ENCODE data around the gene CCDC137. TPM values are rescaled to one million over a fixed set of nuclear protein-coding genes. Genes with fewer than 3 reads are reported as not detected.

Gene CCDC137
- polyA plus RNA-seq, 1 donor from 2014 or later, result 12.2 TPM

DNA sequence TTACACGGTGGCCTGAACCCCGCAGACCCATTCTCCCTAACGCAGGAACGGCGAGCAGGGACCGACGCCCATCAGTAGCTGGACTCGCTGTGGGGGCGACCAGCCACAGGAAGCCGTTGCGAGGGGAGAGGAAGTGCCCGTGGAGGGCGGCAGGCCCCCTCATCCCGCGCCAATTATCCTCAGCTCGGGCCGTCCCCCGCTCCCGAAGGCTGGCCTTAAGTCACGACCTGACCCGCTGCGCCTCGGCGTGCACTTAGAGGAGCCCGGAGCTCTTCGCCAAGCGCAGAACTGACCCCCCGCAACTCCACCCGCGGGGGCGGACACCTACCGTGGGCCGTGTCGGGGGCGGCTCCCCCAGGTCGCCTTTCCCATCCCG lies 16.7 kb downstream of the CCDC137 start:
- Histone ChIP-seq H2AFZ (ENCODE audit: low read depth, low read length) (peak overlapping the region; percentile 33), H3F3A (ENCODE audit: insufficient read depth, low read length, poor library complexity, severe bottlenecking) (no peaks in the 10 kb centered on the region), H4K20me1 (ENCODE audit: insufficient read depth) (peaks cover 7% of the 10 kb centered on the region), H3K9ac (ENCODE audit: low read length) (peak overlapping the region; percentile 98), H3K9me3 (ENCODE audit: low read length) (no peaks in the 10 kb centered on the region), H3K36me3 (ENCODE audit: insufficient read depth, low read length) (no peaks in the 10 kb centered on the region), H3K27me3 (ENCODE audit: insufficient read depth, low read depth, low read length) (no peaks in the 10 kb centered on the region), H3K9me2 (ENCODE audit: insufficient read depth, low read length) (no peaks in the 10 kb centered on the region), H3K4me3 (ENCODE audit: low read length) (peak overlapping the region; percentile 100), H3K27ac (ENCODE audit: low read length) (peak overlapping the region; percentile 92), H3K79me2 (replicated peaks; ENCODE audit: insufficient read depth, low read length) (peaks cover 37% of the 10 kb centered on the region), H3K4me2 (ENCODE audit: low read length) (peak overlapping the region; percentile 63)
- TF ChIP-seq EZH2 (IDR thresholded peaks at IDR 0.05; ENCODE audit: borderline replicate concordance, insufficient read depth, low read length, poor library complexity, severe bottlenecking) (no peak), MXI1 (conservative IDR thresholded peaks at IDR 0.05; ENCODE audit: poor library complexity, severe bottlenecking) (no peak), TAF1 (IDR thresholded peaks at IDR 0.05; ENCODE audit: low read depth) (no peak), POLR2AphosphoS5 (IDR thresholded peaks at IDR 0.05) (no peak), SMC3 (conservative IDR thresholded peaks at IDR 0.05; ENCODE audit: poor library complexity) (no peak)

DNA sequence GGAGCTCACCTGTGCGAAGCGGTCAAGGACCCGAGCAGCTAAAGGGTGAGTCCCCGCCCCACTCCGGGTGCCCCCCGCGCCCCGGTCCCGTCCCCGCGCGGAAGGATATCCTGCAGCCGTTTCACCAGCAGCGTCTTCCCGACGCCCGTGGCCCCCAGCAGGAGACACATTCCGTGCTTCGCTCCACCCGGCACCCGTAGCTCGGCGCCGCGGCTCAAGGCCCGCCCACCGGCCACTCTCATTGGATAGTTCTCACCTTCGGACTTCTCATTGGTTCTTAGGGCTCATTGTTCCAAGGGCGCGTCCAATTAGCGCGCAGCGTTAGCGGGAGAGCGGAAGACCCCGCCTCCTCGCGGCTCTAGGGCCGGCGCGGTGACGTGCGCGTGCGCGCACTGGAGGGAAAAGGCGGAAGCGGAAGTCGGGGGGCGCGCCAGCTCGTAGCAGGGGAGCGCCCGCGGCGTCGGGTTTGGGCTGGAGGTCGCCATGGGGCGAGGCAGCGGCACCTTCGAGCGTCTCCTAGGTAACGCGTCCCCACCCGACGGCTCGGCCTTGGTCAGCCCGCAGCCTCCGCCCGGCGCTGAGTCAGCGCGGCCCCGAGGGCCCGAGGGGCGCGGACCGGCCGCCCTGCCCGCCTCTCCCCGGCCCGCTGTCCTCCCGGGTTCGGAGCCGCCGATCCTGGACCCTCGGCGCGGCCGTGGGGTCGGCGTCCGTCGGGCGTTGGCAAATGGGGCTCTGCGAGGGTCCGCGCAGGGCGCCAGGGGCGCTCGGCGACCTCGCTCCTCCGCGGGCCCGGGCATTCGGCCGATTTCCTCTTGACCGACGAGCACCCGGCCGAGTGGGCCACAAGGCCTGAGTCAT lies 17.3 kb downstream of the CCDC137 start, which contains the start of the genes ARL16 and HGS:
Gene ARL16, minus strand, starts transcription at position 214 of the 858 bp plus-strand sequence. Its CDS starts 44 bp downstream, at position 170.
Gene HGS, plus strand, starts transcription at position 428 of the 858 bp plus-strand sequence. Its CDS starts 56 bp downstream, at position 484.
- Histone ChIP-seq H3K4me3 (ENCODE audit: low read length) (peak within 1 kb of the TSS; percentile 100), H3F3A (ENCODE audit: insufficient read depth, low read length, poor library complexity, severe bottlenecking) (no peaks in the 10 kb centered on the region), H3K36me3 (ENCODE audit: insufficient read depth, low read length) (no peaks in the 10 kb centered on the region), H3K9ac (ENCODE audit: low read length) (peak within 1 kb of the TSS; percentile 98), H3K4me2 (ENCODE audit: low read length) (peak within 1 kb of the TSS; percentile 89), H3K79me2 (replicated peaks; ENCODE audit: insufficient read depth, low read length) (peaks cover 37% of the 10 kb centered on the region), H3K9me2 (ENCODE audit: insufficient read depth, low read length) (no peaks in the 10 kb centered on the region), H3K27ac (ENCODE audit: low read length) (peak within 1 kb of the TSS; percentile 92), H3K27me3 (ENCODE audit: insufficient read depth, low read depth, low read length) (no peaks in the 10 kb centered on the region), H4K20me1 (ENCODE audit: insufficient read depth) (peaks cover 7% of the 10 kb centered on the region), H2AFZ (ENCODE audit: low read depth, low read length) (peak within 1 kb of the TSS; percentile 33), H3K9me3 (ENCODE audit: low read length) (no peaks in the 10 kb centered on the region)
- TF ChIP-seq, protein P1, sequence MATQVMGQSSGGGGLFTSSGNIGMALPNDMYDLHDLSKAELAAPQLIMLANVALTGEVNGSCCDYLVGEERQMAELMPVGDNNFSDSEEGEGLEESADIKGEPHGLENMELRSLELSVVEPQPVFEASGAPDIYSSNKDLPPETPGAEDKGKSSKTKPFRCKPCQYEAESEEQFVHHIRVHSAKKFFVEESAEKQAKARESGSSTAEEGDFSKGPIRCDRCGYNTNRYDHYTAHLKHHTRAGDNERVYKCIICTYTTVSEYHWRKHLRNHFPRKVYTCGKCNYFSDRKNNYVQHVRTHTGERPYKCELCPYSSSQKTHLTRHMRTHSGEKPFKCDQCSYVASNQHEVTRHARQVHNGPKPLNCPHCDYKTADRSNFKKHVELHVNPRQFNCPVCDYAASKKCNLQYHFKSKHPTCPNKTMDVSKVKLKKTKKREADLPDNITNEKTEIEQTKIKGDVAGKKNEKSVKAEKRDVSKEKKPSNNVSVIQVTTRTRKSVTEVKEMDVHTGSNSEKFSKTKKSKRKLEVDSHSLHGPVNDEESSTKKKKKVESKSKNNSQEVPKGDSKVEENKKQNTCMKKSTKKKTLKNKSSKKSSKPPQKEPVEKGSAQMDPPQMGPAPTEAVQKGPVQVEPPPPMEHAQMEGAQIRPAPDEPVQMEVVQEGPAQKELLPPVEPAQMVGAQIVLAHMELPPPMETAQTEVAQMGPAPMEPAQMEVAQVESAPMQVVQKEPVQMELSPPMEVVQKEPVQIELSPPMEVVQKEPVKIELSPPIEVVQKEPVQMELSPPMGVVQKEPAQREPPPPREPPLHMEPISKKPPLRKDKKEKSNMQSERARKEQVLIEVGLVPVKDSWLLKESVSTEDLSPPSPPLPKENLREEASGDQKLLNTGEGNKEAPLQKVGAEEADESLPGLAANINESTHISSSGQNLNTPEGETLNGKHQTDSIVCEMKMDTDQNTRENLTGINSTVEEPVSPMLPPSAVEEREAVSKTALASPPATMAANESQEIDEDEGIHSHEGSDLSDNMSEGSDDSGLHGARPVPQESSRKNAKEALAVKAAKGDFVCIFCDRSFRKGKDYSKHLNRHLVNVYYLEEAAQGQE (IDR thresholded peaks at IDR 0.05; ENCODE audit: borderline replicate concordance), result peak; percentile 5
- peak; percentile 14 for TF ChIP-seq RAD21 (conservative IDR thresholded peaks at IDR 0.05)
- no peak for TF ChIP-seq EZH2 (IDR thresholded peaks at IDR 0.05; ENCODE audit: borderline replicate concordance, insufficient read depth, low read length, poor library complexity, severe bottlenecking)
- TF ChIP-seq TAF1 (IDR thresholded peaks at IDR 0.05; ENCODE audit: low read depth), result peak; percentile 70
- TF ChIP-seq, protein P2, sequence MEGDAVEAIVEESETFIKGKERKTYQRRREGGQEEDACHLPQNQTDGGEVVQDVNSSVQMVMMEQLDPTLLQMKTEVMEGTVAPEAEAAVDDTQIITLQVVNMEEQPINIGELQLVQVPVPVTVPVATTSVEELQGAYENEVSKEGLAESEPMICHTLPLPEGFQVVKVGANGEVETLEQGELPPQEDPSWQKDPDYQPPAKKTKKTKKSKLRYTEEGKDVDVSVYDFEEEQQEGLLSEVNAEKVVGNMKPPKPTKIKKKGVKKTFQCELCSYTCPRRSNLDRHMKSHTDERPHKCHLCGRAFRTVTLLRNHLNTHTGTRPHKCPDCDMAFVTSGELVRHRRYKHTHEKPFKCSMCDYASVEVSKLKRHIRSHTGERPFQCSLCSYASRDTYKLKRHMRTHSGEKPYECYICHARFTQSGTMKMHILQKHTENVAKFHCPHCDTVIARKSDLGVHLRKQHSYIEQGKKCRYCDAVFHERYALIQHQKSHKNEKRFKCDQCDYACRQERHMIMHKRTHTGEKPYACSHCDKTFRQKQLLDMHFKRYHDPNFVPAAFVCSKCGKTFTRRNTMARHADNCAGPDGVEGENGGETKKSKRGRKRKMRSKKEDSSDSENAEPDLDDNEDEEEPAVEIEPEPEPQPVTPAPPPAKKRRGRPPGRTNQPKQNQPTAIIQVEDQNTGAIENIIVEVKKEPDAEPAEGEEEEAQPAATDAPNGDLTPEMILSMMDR (IDR thresholded peaks at IDR 0.05; ENCODE audit: poor library complexity, severe bottlenecking), result no peak
- TF ChIP-seq MXI1 (conservative IDR thresholded peaks at IDR 0.05; ENCODE audit: poor library complexity, severe bottlenecking), result peak; percentile 76
- peak; percentile 84 for TF ChIP-seq POLR2AphosphoS5 (IDR thresholded peaks at IDR 0.05)
- no peak for TF ChIP-seq SMC3 (conservative IDR thresholded peaks at IDR 0.05; ENCODE audit: poor library complexity)
- peak; percentile 56 for TF ChIP-seq EP300 (conservative IDR thresholded peaks at IDR 0.05; ENCODE audit: poor library complexity, severe bottlenecking)
